GM19099 (cell line): ENCODE data around the gene ZNF507.

Experiments used
- POLR2A ChIP-seq: IDR thresholded peaks from 3 replicates; pipeline ENCODE4 v1.6.1; 2011; ENCODE audit warnings: low read depth; ENCODE audit not compliant: insufficient read length; ENCODE audit errors: extremely low read depth

Gene ZNF507

GRCh38 chr19:32407004-32407992 is 61.9 kb downstream of the ZNF507 start:
- TF ChIP-seq POLR2A: no peak

GRCh38 chr19:32415246-32415645 is 69.8 kb downstream of the ZNF507 start:
- no peak for TF ChIP-seq POLR2A

- no peak for TF ChIP-seq POLR2A
Observed at GRCh38 chr19:32415669-32416068, 70.3 kb downstream of the ZNF507 start.

GRCh38 chr19:32416749-32417456 is 71.5 kb downstream of the ZNF507 start:
- no peak for TF ChIP-seq POLR2A

GRCh38 chr19:32418155-32418554 is 72.7 kb downstream of the ZNF507 start:
- no peak for TF ChIP-seq POLR2A

GRCh38 chr19:32421589-32422361 is 76.4 kb downstream of the ZNF507 start:
- no peak for TF ChIP-seq POLR2A

GRCh38 chr19:32422435-32422834 is 77.0 kb downstream of the ZNF507 start:
- no peak for TF ChIP-seq POLR2A

GRCh38 chr19:32427536-32427935 is 82.1 kb downstream of the ZNF507 start:
- TF ChIP-seq POLR2A: no peak

GRCh38 chr19:32436692-32437091 is 91.3 kb downstream of the ZNF507 start:
- TF ChIP-seq POLR2A: no peak

- no peak for TF ChIP-seq POLR2A
Observed at GRCh38 chr19:32437096-32437495, 91.7 kb downstream of the ZNF507 start.
